Bronchial epithelial cell (primary cell): ENCODE results near the gene PODXL2. TPM values are rescaled to one million over a fixed set of nuclear protein-coding genes. Genes with fewer than 3 reads are reported as not detected.

Experiments used
- DNase-seq: peaks from one replicate; pipeline ENCODE4 v3.0.0-alpha.2; 2010; ENCODE audit warnings: low read depth
- FAIRE-seq: peaks from 2 replicates; lab custom pipeline; 2011; peaks lifted over from hg19 to GRCh38; lab: Jason Lieb, UNC
- H3K27me3 ChIP-seq: 2 replicates; pipeline ENCODE4 v1.5.1; 2011; ENCODE audit warnings: low read length; ENCODE audit not compliant: control insufficient read depth, insufficient read depth
- H3K36me3 ChIP-seq: 2 replicates; pipeline ENCODE4 v1.5.1; 2011; ENCODE audit warnings: low read length; ENCODE audit not compliant: control insufficient read depth, insufficient read depth
- H3K4me3 ChIP-seq: 2 replicates; pipeline ENCODE4 v1.5.1; 2011; ENCODE audit warnings: mild to moderate bottlenecking, low read depth, low read length, control low read depth
- total RNA-seq: library from RNA; depleted of rRNA; stranded (reverse); fragments of >200 nt; gene quantifications from 2 replicates; pipeline ENCODE4 v1.2.1, GENCODE V29; 2014
- TF ChIP-seq, protein P1 (sequence below): IDR thresholded peaks from 2 replicates; pipeline ENCODE4 v1.5.1; 2011; ENCODE audit warnings: mild to moderate bottlenecking, moderate library complexity, low read length, control low read depth, inconsistent platforms; ENCODE audit not compliant: insufficient read depth, severe bottlenecking

The PODXL2 gene
- total RNA-seq, 1 donor from 2014 or later, result 3.4 TPM

DNA sequence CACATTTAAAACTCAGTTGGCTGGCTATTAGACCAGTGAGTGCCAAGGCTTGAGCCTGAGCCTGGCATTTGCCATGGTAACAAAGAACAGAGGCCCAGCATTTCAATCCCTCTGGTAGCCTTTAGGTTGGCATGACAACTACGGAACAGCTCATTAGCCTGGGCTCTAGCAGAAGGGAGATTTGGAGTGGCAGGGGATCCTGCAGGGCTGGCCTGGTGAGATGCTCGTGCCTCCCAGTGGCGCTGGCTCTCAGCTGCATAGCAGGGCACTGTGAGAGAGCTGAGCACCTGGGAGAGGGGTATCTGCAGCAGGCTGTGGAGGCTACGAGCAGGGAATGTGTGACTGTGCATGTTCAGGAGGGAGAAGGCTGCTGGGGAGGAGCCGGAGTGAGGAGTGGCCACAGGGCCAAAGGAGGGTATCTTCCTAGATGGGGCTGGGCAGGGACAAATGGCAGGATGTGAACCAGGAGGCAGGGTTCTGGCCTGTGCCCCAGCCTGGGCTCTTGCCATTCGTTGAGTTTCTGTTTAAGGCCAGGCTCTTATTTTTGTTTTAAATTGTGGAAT is 38.2 kb downstream of the PODXL2 start:
- FAIRE-seq, result no peak
- no peaks in the 10 kb centered on the region for H3K36me3 ChIP-seq
- TF ChIP-seq, protein P1, sequence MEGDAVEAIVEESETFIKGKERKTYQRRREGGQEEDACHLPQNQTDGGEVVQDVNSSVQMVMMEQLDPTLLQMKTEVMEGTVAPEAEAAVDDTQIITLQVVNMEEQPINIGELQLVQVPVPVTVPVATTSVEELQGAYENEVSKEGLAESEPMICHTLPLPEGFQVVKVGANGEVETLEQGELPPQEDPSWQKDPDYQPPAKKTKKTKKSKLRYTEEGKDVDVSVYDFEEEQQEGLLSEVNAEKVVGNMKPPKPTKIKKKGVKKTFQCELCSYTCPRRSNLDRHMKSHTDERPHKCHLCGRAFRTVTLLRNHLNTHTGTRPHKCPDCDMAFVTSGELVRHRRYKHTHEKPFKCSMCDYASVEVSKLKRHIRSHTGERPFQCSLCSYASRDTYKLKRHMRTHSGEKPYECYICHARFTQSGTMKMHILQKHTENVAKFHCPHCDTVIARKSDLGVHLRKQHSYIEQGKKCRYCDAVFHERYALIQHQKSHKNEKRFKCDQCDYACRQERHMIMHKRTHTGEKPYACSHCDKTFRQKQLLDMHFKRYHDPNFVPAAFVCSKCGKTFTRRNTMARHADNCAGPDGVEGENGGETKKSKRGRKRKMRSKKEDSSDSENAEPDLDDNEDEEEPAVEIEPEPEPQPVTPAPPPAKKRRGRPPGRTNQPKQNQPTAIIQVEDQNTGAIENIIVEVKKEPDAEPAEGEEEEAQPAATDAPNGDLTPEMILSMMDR, result no peak
- no peak for DNase-seq
- H3K4me3 ChIP-seq, result no peak overlapping the region
- no peaks in the 10 kb centered on the region for H3K27me3 ChIP-seq

DNA sequence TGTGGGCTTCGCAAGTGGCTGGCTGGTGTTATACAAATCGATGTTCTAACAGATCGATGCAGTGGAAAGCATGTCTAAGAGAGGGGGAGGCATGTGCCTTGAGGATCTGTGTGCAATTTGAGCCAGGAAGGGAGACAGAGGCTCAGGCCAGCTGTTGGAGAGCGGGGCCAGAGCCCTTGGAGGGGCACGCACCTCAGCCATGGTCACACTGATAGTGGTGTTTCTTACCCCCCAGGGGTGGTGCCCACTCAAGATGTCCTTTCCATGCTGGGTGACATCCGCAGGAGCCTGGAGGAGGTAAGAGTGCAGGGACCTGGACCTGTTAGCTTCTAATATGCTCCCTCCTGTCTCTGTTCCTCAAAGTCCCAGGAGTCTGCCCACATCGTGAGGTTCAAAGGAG is 39.9 kb downstream of the PODXL2 start:
- DNase-seq (no peak), FAIRE-seq (no peak)
- H3K4me3 ChIP-seq, result no peak overlapping the region
- no peaks in the 10 kb centered on the region for H3K36me3 ChIP-seq
- TF ChIP-seq, protein P1, result no peak
- no peaks in the 10 kb centered on the region for H3K27me3 ChIP-seq

DNA sequence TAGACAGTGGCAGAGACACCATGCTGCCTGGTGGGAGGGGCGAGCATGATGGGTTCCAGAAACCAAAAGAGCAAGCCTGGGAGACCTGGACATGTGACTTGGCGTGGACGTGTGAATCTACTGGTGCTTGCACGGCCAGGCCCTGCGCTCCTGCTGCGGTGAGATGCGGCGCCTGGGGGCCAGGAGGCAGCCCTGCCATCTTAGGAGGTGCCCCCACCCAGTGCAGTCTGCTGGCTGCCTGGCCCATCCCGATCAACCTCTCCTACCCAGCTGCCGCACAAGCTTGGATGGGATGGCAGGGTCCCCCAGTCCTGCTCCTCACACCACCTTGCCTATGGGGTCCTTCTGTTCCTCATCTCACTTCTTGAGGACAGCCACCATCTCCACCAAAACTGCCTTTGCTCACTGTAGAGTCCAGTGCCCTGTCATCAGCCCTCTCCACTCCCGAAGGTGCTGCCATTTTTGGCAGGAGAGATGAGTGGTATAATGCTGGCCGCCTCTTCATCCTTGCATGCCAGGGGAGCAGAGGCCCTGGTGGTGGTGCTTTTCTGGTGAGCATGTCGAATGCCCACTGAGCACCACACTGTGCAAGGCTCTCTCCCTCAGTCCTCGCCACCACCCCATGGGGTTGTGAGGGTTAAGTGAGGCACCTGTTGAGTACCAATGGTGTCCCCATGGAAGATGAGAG is 40.7 kb downstream of the PODXL2 start:
- no peaks in the 10 kb centered on the region for H3K36me3 ChIP-seq
- no peaks in the 10 kb centered on the region for H3K27me3 ChIP-seq
- DNase-seq (no peak), FAIRE-seq (no peak)
- no peak overlapping the region for H3K4me3 ChIP-seq
- TF ChIP-seq, protein P1, result no peak

DNA sequence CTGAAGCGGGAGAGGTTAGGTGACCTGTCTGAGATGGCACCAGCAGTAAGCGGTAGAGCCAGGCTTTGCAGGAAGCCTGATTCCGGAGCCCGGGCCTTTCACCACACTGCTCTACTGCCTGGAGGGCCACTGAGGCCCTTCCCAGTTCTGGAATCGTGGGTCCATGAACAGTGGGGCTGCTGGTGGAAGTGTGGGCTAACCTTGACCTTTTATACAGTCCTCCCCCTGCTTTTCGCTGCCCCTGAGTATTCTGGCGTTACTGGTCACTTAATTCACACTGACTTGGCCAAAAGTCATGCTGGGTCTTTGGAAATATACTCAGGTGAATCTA is 41.2 kb downstream of the PODXL2 start:
- no peaks in the 10 kb centered on the region for H3K27me3 ChIP-seq
- TF ChIP-seq, protein P1, result no peak
- no peak overlapping the region for H3K4me3 ChIP-seq
- peak; percentile 47 for FAIRE-seq
- no peaks in the 10 kb centered on the region for H3K36me3 ChIP-seq
- no peak for DNase-seq

DNA sequence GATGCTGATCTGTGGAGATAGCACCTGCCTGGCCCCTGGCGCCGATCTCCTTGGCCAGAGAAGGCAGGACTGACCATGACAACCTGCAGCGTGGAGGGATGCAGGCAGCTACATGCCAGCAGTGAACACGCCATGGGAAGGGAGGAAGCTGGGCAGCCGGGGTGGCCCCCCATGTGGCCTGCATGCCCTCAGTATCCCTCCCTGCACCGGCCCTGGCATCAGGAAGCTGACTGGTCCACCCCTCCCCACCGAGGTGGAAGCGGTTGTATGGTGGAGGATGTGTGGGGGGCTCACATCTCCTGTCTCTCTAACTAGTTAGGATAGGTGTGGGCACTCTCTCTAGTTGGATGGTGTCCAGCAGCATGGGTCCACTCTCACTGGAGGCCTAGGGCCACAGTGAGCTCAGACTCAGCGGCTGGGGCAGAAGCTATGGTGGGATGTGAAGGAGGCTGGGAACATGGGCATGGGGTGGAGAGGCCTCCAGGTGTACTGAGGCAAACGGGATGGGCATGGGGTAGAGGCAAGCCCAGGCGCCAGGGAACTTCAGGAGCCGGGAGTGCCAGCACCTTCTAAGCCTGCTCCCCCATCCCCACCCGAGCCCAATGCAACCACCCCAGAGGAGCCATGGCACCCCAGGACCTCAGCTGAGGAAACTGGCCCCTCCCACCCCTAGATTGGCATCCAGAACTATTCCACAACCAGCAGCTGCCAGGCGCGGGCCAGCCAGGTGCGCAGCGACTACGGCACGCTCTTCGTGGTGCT is 42.0 kb downstream of the PODXL2 start:
- FAIRE-seq (no peak), DNase-seq (no peak)
- Histone ChIP-seq H3K27me3 (no peaks in the 10 kb centered on the region), H3K4me3 (no peak overlapping the region), H3K36me3 (no peaks in the 10 kb centered on the region)
- TF ChIP-seq, protein P1, result no peak
